Psoas muscle (tissue), 8 donors: ENCODE results near the gene PLS3. TPM values are rescaled to one million over a fixed set of nuclear protein-coding genes. Genes with fewer than 3 reads are reported as not detected.
A peak's percentile ranks its signal among the peaks of the same experiment; 100 is the strongest.

Experiments used
- ATAC-seq, 4 donors: fragments of 200-7000 bp; cut with Tn5 transposase; one replicate each; pipeline ENCODE4 v1.9.1; 2020; ENCODE audit warnings: moderate library complexity in 3 of 4, mild to moderate bottlenecking in 2 of 4
- DNase-seq, 2 donors: peaks; one replicate each; pipeline ENCODE4 v3.0.0-alpha.2; 2020
- H3K27ac ChIP-seq: fragments of 200-600 bp; one replicate; pipeline ENCODE4 v1.8.0; 2022
- H3K27me3 ChIP-seq, 3 donors: fragments of 200-600 bp in 1 of 3; one replicate each; pipeline versions ENCODE4 v1.6.1 to v1.8.0; 2013 to 2022; ENCODE audit warnings: low read length in 2 of 3, mild to moderate bottlenecking in 2 of 3, moderate library complexity in 1 of 3; ENCODE audit not compliant: insufficient read depth in 3 of 3
- H3K36me3 ChIP-seq, 2 donors: fragments of 200-600 bp in 1 of 2; one replicate each; pipeline versions ENCODE4 v1.6.1 to v1.8.0; 2013 to 2022; ENCODE audit warnings: low read depth in 1 of 2, mild to moderate bottlenecking in 1 of 2, moderate library complexity in 1 of 2; ENCODE audit not compliant: insufficient read depth in 1 of 2
- H3K4me1 ChIP-seq: fragments of 200-600 bp; one replicate; pipeline ENCODE4 v1.8.0; 2022
- H3K4me3 ChIP-seq: fragments of 200-600 bp; one replicate; pipeline ENCODE4 v1.8.0; 2022; ENCODE audit warnings: mild to moderate bottlenecking
- H3K9me3 ChIP-seq: fragments of 200-600 bp; one replicate; pipeline ENCODE4 v1.8.0; 2022
- whole genome bisulfite sequencing, 3 donors: extraction: QIAGEN DNeasy Blood & Tissue Kit; methylation state at CpG; one replicate each; pipeline versions ENCODE4 v1.1.6 to v1.1.7; 2013; 5-methylcytosine and 5-hydroxymethylcytosine counted together
- intact Hi-C, 2 donors: fragments of 100-400 bp; cut with DNase I; formaldehyde crosslinking; loops; one replicate each; pipeline versions ENCODE4 v1.11.0 to v1.14.2; 2022
- polyA plus RNA-seq, 3 donors: library from polyadenylated mRNA; stranded (reverse); fragments of 200-250 nt; gene quantifications; one replicate each; pipeline ENCODE4 v1.2.3, GENCODE V29; 2013
- total RNA-seq, 4 donors: library from RNA; stranded (reverse); fragmentation: NEBNext Ultra II Directional in 2 of 4; extraction: Animal tissue kit (Norgen Biotek cat#: 25700) in 2 of 4; gene quantifications; one replicate each; pipeline versions ENCODE4 v1.2.1 to v1.2.4, GENCODE V29; 2021 to 2023
- TF ChIP-seq, protein P1 (sequence below): fragments of 200-600 bp; IDR thresholded peaks from one replicate; pipeline ENCODE4 v1.8.0; 2022; ENCODE audit warnings: antibody characterized with exemption
- donor health status: healthy with polysubstance abuse.
- donor health status: DM: no; HTN: no; CAD: no; lungs with moderate emphysema.
- donor health status: Bipolar disorder and iron deficiency.
- donor health status: healthy.
- donor health status: DM: yes; HTN: yes; CAD: no.
- donor health status: DM: no; HTN: no; CAD: no.
- donor health status: DM: no; HTN: no; CAD: no.
- donor health status: DM: yes; HTN: yes; CAD: no.

Gene PLS3
- total and polyA plus RNA-seq, 7 donors = 12.9 to 31.3 (median 21.5) TPM

GRCh38 chrX:115592997-115593734, 32.2 kb downstream of the PLS3 start:
- peak overlapping the region; percentile 72 for H3K27ac ChIP-seq
- no peaks in the 10 kb centered on the region for H3K9me3 ChIP-seq
- H3K27me3 ChIP-seq = peaks cover 0 to 25% (median 0%) of the 10 kb centered on the region in 3 donors
- peaks cover 9% of the 10 kb centered on the region for H3K4me1 ChIP-seq
- ATAC-seq (peak in 3 of 4 donors; percentile 50 to 88 (median 82)), DNase-seq (no peak)
- H3K4me3 ChIP-seq = peak overlapping the region; percentile 35
- no peaks in the 10 kb centered on the region for H3K36me3 ChIP-seq
- 26 to 38% (median 34%) methylated on average over 8 of the region's 8 CpGs for WGBS, 3 donors
- intact Hi-C loops = no loop called here
- TF ChIP-seq, protein P1, sequence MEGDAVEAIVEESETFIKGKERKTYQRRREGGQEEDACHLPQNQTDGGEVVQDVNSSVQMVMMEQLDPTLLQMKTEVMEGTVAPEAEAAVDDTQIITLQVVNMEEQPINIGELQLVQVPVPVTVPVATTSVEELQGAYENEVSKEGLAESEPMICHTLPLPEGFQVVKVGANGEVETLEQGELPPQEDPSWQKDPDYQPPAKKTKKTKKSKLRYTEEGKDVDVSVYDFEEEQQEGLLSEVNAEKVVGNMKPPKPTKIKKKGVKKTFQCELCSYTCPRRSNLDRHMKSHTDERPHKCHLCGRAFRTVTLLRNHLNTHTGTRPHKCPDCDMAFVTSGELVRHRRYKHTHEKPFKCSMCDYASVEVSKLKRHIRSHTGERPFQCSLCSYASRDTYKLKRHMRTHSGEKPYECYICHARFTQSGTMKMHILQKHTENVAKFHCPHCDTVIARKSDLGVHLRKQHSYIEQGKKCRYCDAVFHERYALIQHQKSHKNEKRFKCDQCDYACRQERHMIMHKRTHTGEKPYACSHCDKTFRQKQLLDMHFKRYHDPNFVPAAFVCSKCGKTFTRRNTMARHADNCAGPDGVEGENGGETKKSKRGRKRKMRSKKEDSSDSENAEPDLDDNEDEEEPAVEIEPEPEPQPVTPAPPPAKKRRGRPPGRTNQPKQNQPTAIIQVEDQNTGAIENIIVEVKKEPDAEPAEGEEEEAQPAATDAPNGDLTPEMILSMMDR = no peak

DNA sequence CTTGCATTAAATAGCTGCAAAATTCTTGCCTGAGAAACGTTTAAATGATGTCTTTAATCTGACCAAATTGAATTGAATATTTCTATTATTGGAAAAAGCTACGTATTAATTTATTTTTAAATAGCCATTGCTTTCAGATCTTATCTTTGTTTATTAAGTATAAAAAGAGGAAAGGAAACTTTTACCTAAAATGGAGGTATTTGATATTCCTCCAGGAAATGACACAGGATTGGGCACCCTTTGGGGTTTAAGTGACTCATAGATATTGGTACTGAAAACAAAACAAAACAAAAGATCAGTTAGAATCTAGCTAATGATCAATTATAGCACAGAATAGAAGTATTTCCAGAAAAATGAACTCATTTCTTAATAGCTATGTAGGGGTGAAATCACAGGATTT, 34.1 kb downstream of the PLS3 start:
- intact Hi-C loops = no loop called here
- TF ChIP-seq, protein P1 = no peak
- DNase-seq (no peak), ATAC-seq (no peak)
- H3K27me3 ChIP-seq = peaks cover 0 to 20% (median 0%) of the 10 kb centered on the region in 3 donors
- peaks cover 9% of the 10 kb centered on the region for H3K4me1 ChIP-seq
- peak overlapping the region; percentile 35 for H3K4me3 ChIP-seq
- H3K27ac ChIP-seq = peak overlapping the region; percentile 20
- 31 to 54% (median 51%) methylated on average over 2 of the region's 2 CpGs for WGBS, 3 donors
- H3K9me3 ChIP-seq = no peaks in the 10 kb centered on the region
- H3K36me3 ChIP-seq = no peaks in the 10 kb centered on the region

DNA sequence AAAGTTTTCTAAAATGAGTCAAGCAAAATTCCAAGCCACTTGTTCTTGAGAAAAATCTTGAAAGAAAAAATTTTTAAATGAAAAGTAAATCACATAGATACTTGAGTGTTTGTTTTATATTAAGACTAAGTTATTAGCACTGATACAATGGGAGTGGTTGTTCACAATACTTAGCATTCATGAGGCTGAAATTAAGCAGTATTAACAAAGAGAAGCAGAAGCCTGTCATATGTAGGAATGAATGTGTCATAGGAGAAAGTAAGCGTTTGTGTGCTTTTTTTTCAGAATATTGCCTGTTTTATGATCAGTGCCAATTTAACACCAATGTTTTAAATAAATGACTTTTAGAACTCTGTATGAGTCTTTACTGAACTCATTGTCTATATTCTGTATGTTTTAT, 37.6 kb downstream of the PLS3 start:
- no peak for ATAC-seq
- Histone ChIP-seq H3K4me1 (no peaks in the 10 kb centered on the region), H3K27ac (no peak overlapping the region), H3K36me3 (no peaks in the 10 kb centered on the region), H3K9me3 (no peaks in the 10 kb centered on the region), H3K27me3 (peaks cover 0 to 26% (median 0%) of the 10 kb centered on the region in 3 donors), H3K4me3 (no peak overlapping the region)
- DNase-seq = no peak
- WGBS, 3 donors = 65 to 79% (median 68%) methylated on average over 1 of the region's 1 CpG
- intact Hi-C loops = no loop called here
- TF ChIP-seq, protein P1 = no peak

DNA sequence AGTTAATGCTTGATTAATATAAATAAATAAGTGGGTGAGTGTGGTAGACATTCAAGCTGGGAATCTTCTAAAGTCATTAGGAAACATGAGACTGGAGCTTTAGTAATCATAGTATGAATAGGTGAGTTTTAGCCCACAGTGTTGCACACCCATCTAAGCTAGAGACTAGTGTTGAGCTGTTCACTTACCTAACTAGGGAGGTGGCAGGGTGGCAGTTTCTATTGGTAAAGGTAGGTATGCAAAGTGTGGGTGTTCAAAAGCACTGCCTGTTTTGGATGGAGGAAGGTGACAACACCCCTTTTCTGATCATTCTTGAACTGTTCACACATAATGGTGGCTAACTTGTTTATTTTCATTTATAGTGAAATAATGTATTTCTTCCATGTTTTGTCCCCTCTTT, 41.3 kb downstream of the PLS3 start:
- peak in 1 of 4 donors; percentile 37 for ATAC-seq
- peaks cover 0 to 24% (median 0%) of the 10 kb centered on the region in 3 donors for H3K27me3 ChIP-seq

More for the DNA sequence above, 41.3 kb downstream of the PLS3 start:
- H3K4me1 ChIP-seq = no peaks in the 10 kb centered on the region
- H3K27ac ChIP-seq = peak overlapping the region; percentile 51
- intact Hi-C loops = loop anchor here in 1 of 2 donors (5.0 kb wide), 1 partner anchor 40 kb away; the partner anchor contains the start of gene PLS3
- H3K4me3 ChIP-seq = no peak overlapping the region
- no peak for DNase-seq
- TF ChIP-seq, protein P1 = no peak
- H3K36me3 ChIP-seq = no peaks in the 10 kb centered on the region
- H3K9me3 ChIP-seq = no peaks in the 10 kb centered on the region
